Stimulated activated memory B cell treated with anti-CD40 and anti-IgM and Interleukin-4, amounts not matched to agents 10 μg/mL and 1 μg/mL and 100 μg/mL, for 72 hours (primary cell): ENCODE data around the gene PRPF18.
"Not testable (repeated sequence)": the region's sequence is repeated elsewhere in the genome, so short reads cannot be mapped to it uniquely, and the experiment has no call there.

ENCODE experiments used
- ATAC-seq: fragments of 150-1000 bp; cut with Tn5 transposase; 2 replicates; pipeline ENCODE4 v1.10.0; 2021
- H3K27ac Mint-ChIP-seq: one replicate; pipeline ENCODE4 v1.8.0; 2022; ENCODE audit warnings: mild to moderate bottlenecking, mixed read lengths
- H3K27me3 Mint-ChIP-seq: one replicate; pipeline ENCODE4 v1.8.0; 2022; ENCODE audit warnings: mixed read lengths
- H3K36me3 Mint-ChIP-seq: one replicate; pipeline ENCODE4 v1.8.0; 2022; ENCODE audit warnings: mixed read lengths
- H3K4me1 Mint-ChIP-seq: one replicate; pipeline ENCODE4 v1.8.0; 2022; ENCODE audit warnings: mixed read lengths
- H3K4me3 Mint-ChIP-seq: one replicate; pipeline ENCODE4 v1.8.0; 2022; ENCODE audit warnings: mild to moderate bottlenecking, moderate library complexity, mixed read lengths
- H3K9me3 Mint-ChIP-seq: one replicate; pipeline ENCODE4 v1.8.0; 2022; ENCODE audit warnings: mixed read lengths

PRPF18 gene

GRCh38 chr10:13586676-13587355 lies at the start of gene PRPF18:
Gene PRPF18, plus strand, starts transcription at chr10:13586965. Its CDS starts 122 bp downstream, at chr10:13587087.
- peak within 1 kb of the TSS; percentile 98 for H3K4me3 Mint-ChIP-seq
- peak; percentile 99 for ATAC-seq
- H3K4me1 Mint-ChIP-seq = peaks cover 30% of the 10 kb centered on the region
- H3K27me3 Mint-ChIP-seq = no peaks in the 10 kb centered on the region
- H3K9me3 Mint-ChIP-seq = no peaks in the 10 kb centered on the region
- peaks cover 16% of the 10 kb centered on the region for H3K36me3 Mint-ChIP-seq
- peak within 1 kb of the TSS; percentile 91 for H3K27ac Mint-ChIP-seq

GRCh38 chr10:13537985-13538384 lies 48.8 kb upstream of the PRPF18 start:
- H3K4me1 Mint-ChIP-seq, ATAC-seq: not testable (repeated sequence)

GRCh38 chr10:13542533-13542932 lies 44.2 kb upstream of the PRPF18 start:
- Mint-ChIP-seq H3K27ac (no peak overlapping the region), H3K4me1 (no peaks in the 10 kb centered on the region), H3K9me3 (no peaks in the 10 kb centered on the region), H3K27me3 (peaks cover 75% of the 10 kb centered on the region), H3K36me3 (no peaks in the 10 kb centered on the region), H3K4me3 (no peak overlapping the region)
- no peak for ATAC-seq

More at GRCh38 chr10:13537985-13538384, 48.8 kb upstream of the PRPF18 start:
- H3K36me3 Mint-ChIP-seq, H3K27ac Mint-ChIP-seq, H3K4me3 Mint-ChIP-seq, H3K9me3 Mint-ChIP-seq: not testable (repeated sequence)
- peaks cover 59% of the 10 kb centered on the region for H3K27me3 Mint-ChIP-seq

GRCh38 chr10:13550802-13551201 lies 36.0 kb upstream of the PRPF18 start:
- Mint-ChIP-seq H3K4me3 (no peak overlapping the region), H3K4me1 (no peaks in the 10 kb centered on the region), H3K27me3 (peaks cover 52% of the 10 kb centered on the region), H3K36me3 (peaks cover 8% of the 10 kb centered on the region), H3K27ac (no peak overlapping the region), H3K9me3 (peaks cover 19% of the 10 kb centered on the region)
- no peak for ATAC-seq

GRCh38 chr10:13555884-13556510 lies 30.8 kb upstream of the PRPF18 start:
- Mint-ChIP-seq H3K27ac (no peak overlapping the region), H3K4me3 (no peak overlapping the region), H3K4me1 (peaks cover 10% of the 10 kb centered on the region), H3K36me3 (peaks cover 6% of the 10 kb centered on the region), H3K27me3 (peaks cover 25% of the 10 kb centered on the region), H3K9me3 (peaks cover 6% of the 10 kb centered on the region)
- no peak for ATAC-seq

GRCh38 chr10:13559124-13559700 lies 27.6 kb upstream of the PRPF18 start:
- H3K4me3 Mint-ChIP-seq = no peak overlapping the region
- peaks cover 3% of the 10 kb centered on the region for H3K9me3 Mint-ChIP-seq
- H3K36me3 Mint-ChIP-seq = no peaks in the 10 kb centered on the region
- no peak overlapping the region for H3K27ac Mint-ChIP-seq
- peaks cover 6% of the 10 kb centered on the region for H3K27me3 Mint-ChIP-seq
- ATAC-seq = no peak
- H3K4me1 Mint-ChIP-seq = peaks cover 10% of the 10 kb centered on the region

- no peak for ATAC-seq
- no peak overlapping the region for H3K27ac Mint-ChIP-seq
Measured at GRCh38 chr10:13560597-13560996, 26.2 kb upstream of the PRPF18 start.

GRCh38 chr10:13563481-13564445 lies 23.0 kb upstream of the PRPF18 start:
- Mint-ChIP-seq H3K27me3 (peaks cover 8% of the 10 kb centered on the region), H3K4me1 (no peaks in the 10 kb centered on the region), H3K36me3 (no peaks in the 10 kb centered on the region)

More at GRCh38 chr10:13560597-13560996, 26.2 kb upstream of the PRPF18 start:
- Mint-ChIP-seq H3K36me3 (no peaks in the 10 kb centered on the region), H3K27me3 (no peaks in the 10 kb centered on the region), H3K4me1 (peaks cover 10% of the 10 kb centered on the region), H3K4me3 (no peak overlapping the region), H3K9me3 (peaks cover 3% of the 10 kb centered on the region)

GRCh38 chr10:13564576-13564975 lies 22.2 kb upstream of the PRPF18 start:
- H3K9me3 Mint-ChIP-seq = no peaks in the 10 kb centered on the region
- H3K4me3 Mint-ChIP-seq = no peak overlapping the region
- peaks cover 8% of the 10 kb centered on the region for H3K27me3 Mint-ChIP-seq

More at GRCh38 chr10:13563481-13564445, 23.0 kb upstream of the PRPF18 start:
- no peak for ATAC-seq
- H3K9me3 Mint-ChIP-seq = no peaks in the 10 kb centered on the region
- H3K4me3 Mint-ChIP-seq = no peak overlapping the region
- no peak overlapping the region for H3K27ac Mint-ChIP-seq

GRCh38 chr10:13567030-13567429 lies 19.7 kb upstream of the PRPF18 start:
- Mint-ChIP-seq H3K27ac (no peak overlapping the region), H3K4me1 (no peaks in the 10 kb centered on the region), H3K9me3 (no peaks in the 10 kb centered on the region), H3K4me3 (no peak overlapping the region), H3K36me3 (no peaks in the 10 kb centered on the region), H3K27me3 (peaks cover 8% of the 10 kb centered on the region)
- no peak for ATAC-seq

More at GRCh38 chr10:13564576-13564975, 22.2 kb upstream of the PRPF18 start:
- Mint-ChIP-seq H3K36me3 (no peaks in the 10 kb centered on the region), H3K27ac (no peak overlapping the region), H3K4me1 (no peaks in the 10 kb centered on the region)
- ATAC-seq = no peak

GRCh38 chr10:13571541-13571940 lies 15.2 kb upstream of the PRPF18 start:
- Mint-ChIP-seq H3K4me3 (no peak overlapping the region), H3K9me3 (peaks cover 9% of the 10 kb centered on the region), H3K27me3 (peaks cover 8% of the 10 kb centered on the region), H3K27ac (no peak overlapping the region), H3K36me3 (no peaks in the 10 kb centered on the region), H3K4me1 (no peaks in the 10 kb centered on the region)
- ATAC-seq = no peak

GRCh38 chr10:13573960-13574359 lies 12.8 kb upstream of the PRPF18 start:
- peaks cover 12% of the 10 kb centered on the region for H3K27me3 Mint-ChIP-seq
- H3K36me3 Mint-ChIP-seq = no peaks in the 10 kb centered on the region
- H3K9me3 Mint-ChIP-seq = peaks cover 9% of the 10 kb centered on the region
- no peaks in the 10 kb centered on the region for H3K4me1 Mint-ChIP-seq
- no peak overlapping the region for H3K27ac Mint-ChIP-seq
- no peak for ATAC-seq
- H3K4me3 Mint-ChIP-seq = no peak overlapping the region

GRCh38 chr10:13585195-13585751 lies 1.5 kb upstream of the PRPF18 start:
- ATAC-seq = no peak
- Mint-ChIP-seq H3K4me1 (peaks cover 30% of the 10 kb centered on the region), H3K4me3 (no peak overlapping the region), H3K27ac (no peak overlapping the region), H3K9me3 (no peaks in the 10 kb centered on the region), H3K36me3 (peaks cover 11% of the 10 kb centered on the region), H3K27me3 (peaks cover 14% of the 10 kb centered on the region)

- peaks cover 11% of the 10 kb centered on the region for H3K36me3 Mint-ChIP-seq
- H3K4me1 Mint-ChIP-seq = peaks cover 30% of the 10 kb centered on the region
- H3K9me3 Mint-ChIP-seq = no peaks in the 10 kb centered on the region
- peaks cover 7% of the 10 kb centered on the region for H3K27me3 Mint-ChIP-seq
- no peak overlapping the region for H3K27ac Mint-ChIP-seq
- ATAC-seq = no peak
- H3K4me3 Mint-ChIP-seq = no peak overlapping the region
Measured at GRCh38 chr10:13585943-13586342, 822 bp upstream of the PRPF18 start.
